A673 (cell line): ENCODE data around the gene SLC7A6. TPM values are rescaled to one million over a fixed set of nuclear protein-coding genes. Genes with fewer than 3 reads are reported as not detected.

Source experiments
- BruUV-seq: library from RNA; stranded (reverse); fragments of 400-500 nt; replicated peaks from 2 replicates; lab custom pipeline; 2021; lab: Mats Ljungman, UMichigan
- CTCF ChIA-PET: fragments of 300-600 bp; sonication (Branson Sonifier 250); formaldehyde crosslinking; loops from one replicate; lab custom pipeline; 2022; ENCODE audit warnings: antibody characterized with exemption; lab: Charles Lee
- POLR2A ChIA-PET: fragments of 300-600 bp; sonication (Branson Sonifier 250); formaldehyde crosslinking; loops from one replicate; lab custom pipeline; 2022; ENCODE audit warnings: antibody characterized with exemption; ENCODE audit not compliant: low non-redundant PET; lab: Charles Lee
- DNase-seq: peaks from one replicate; pipeline ENCODE4 v3.0.0-alpha.2; 2015; ENCODE audit warnings: low spot score
- H3K27ac ChIP-seq: fragments of 200-600 bp; sonication (generic); 2 replicates; pipeline ENCODE4 v1.5.1; 2016; ENCODE audit warnings: mixed run types, low read depth, mild to moderate bottlenecking, mixed read lengths, antibody characterized with exemption, low read length; ENCODE audit not compliant: poor library complexity, severe bottlenecking
- H3K27me3 ChIP-seq: fragments of 200-600 bp; sonication (generic); replicated peaks from 2 replicates; pipeline ENCODE4 v1.6.1; 2017; ENCODE audit warnings: mixed run types, low read depth, mild to moderate bottlenecking, mixed read lengths, antibody characterized with exemption, low read length; ENCODE audit not compliant: insufficient read depth, poor library complexity
- H3K36me3 ChIP-seq: fragments of 200-600 bp; sonication (generic); 2 replicates; pipeline ENCODE4 v1.6.1; 2016; ENCODE audit warnings: mixed run types, mild to moderate bottlenecking, mixed read lengths, antibody characterized with exemption, low read length; ENCODE audit not compliant: insufficient read depth, poor library complexity, severe bottlenecking
- H3K4me1 ChIP-seq: fragments of 200-600 bp; sonication (generic); 2 replicates; pipeline ENCODE4 v1.6.1; 2017; ENCODE audit warnings: mixed run types, mild to moderate bottlenecking, mixed read lengths, antibody characterized with exemption, low read length; ENCODE audit not compliant: insufficient read depth, poor library complexity, severe bottlenecking
- H3K4me3 ChIP-seq: fragments of 200-600 bp; sonication (generic); 2 replicates; pipeline ENCODE4 v1.5.1; 2016; ENCODE audit warnings: low read depth, mixed run types, mild to moderate bottlenecking, mixed read lengths, low read length; ENCODE audit not compliant: poor library complexity, severe bottlenecking
- H3K9me3 ChIP-seq: fragments of 200-600 bp; sonication (generic); 2 replicates; pipeline ENCODE4 v1.6.1; 2016; ENCODE audit warnings: mixed run types, low read depth, mild to moderate bottlenecking, mixed read lengths, antibody characterized with exemption, low read length; ENCODE audit not compliant: poor library complexity, severe bottlenecking
- CTCF ChIP-seq: fragments of 300-800, 200-600 bp; sonication (generic); conservative IDR thresholded peaks from 2 replicates; pipeline ENCODE4 v1.5.1; 2017; ENCODE audit warnings: low read depth, mild to moderate bottlenecking, antibody characterized with exemption, low read length, moderate library complexity, mixed read lengths
- EZH2 ChIP-seq: fragments of 200-600 bp; sonication (generic); IDR thresholded peaks from 2 replicates; pipeline ENCODE4 v1.6.1; 2017; ENCODE audit warnings: borderline replicate concordance, low read depth, mild to moderate bottlenecking, mixed read lengths, antibody characterized with exemption, low read length; ENCODE audit not compliant: poor library complexity, severe bottlenecking
- intact Hi-C: fragments of 100-400 bp; cut with micrococcal nuclease; formaldehyde crosslinking; loops from one replicate; pipeline ENCODE4 v1.10.0; 2022; ENCODE audit not compliant: unreplicated experiment
- total RNA-seq: library from RNA; stranded (reverse); gene quantifications from 2 replicates; pipeline ENCODE4 v1.2.3, GENCODE V29; 2021

Gene SLC7A6
- total RNA-seq, 1 experiment from 2014 or later: 58.7 TPM

GRCh38 chr16:68238029-68238345 lies 26.3 kb upstream of the SLC7A6 start:
- Histone ChIP-seq H3K36me3 (no peaks in the 10 kb centered on the region), H3K27ac (peak overlapping the region; percentile 84), H3K4me1 (peaks cover 9% of the 10 kb centered on the region), H3K9me3 (no peaks in the 10 kb centered on the region), H3K4me3 (peak overlapping the region; percentile 50), H3K27me3 (no peaks in the 10 kb centered on the region)
- no peak for DNase-seq
- ChIA-PET POLR2A (no interaction called here), CTCF (interaction anchor here (1.4 kb wide), 1 partner anchor 26 kb away, joined by 4 read pairs; no protein-coding TSS in a partner anchor)
- intact Hi-C loops: no loop called here
- BruUV-seq: TSS peak; percentile 56
- no peak for TF ChIP-seq EZH2
- no peak for TF ChIP-seq CTCF

GRCh38 chr16:68242085-68242484 lies 22.2 kb upstream of the SLC7A6 start:
- no peak for TF ChIP-seq CTCF
- no peak for TF ChIP-seq EZH2
- no TSS peak for BruUV-seq
- H3K27ac ChIP-seq: no peak overlapping the region
- CTCF ChIA-PET: interaction anchor here (0.6 kb wide), 1 partner anchor 41 kb away, joined by 3 read pairs; no protein-coding TSS in a partner anchor
- peaks cover 8% of the 10 kb centered on the region for H3K4me1 ChIP-seq
- H3K9me3 ChIP-seq: no peaks in the 10 kb centered on the region
- no peaks in the 10 kb centered on the region for H3K36me3 ChIP-seq
- DNase-seq: no peak
- intact Hi-C loops: no loop called here
- POLR2A ChIA-PET: interaction anchor here (0.7 kb wide), 1 partner anchor 306 kb away, joined by 8 read pairs; no protein-coding TSS in a partner anchor
- H3K4me3 ChIP-seq: no peak overlapping the region
- no peaks in the 10 kb centered on the region for H3K27me3 ChIP-seq

GRCh38 chr16:68242926-68243858 lies 21.1 kb upstream of the SLC7A6 start:
- CTCF ChIA-PET: no interaction called here
- intact Hi-C loops: no loop called here
- H3K36me3 ChIP-seq: no peaks in the 10 kb centered on the region
- H3K4me3 ChIP-seq: no peak overlapping the region
- TF ChIP-seq EZH2 (no peak), CTCF (no peak)
- POLR2A ChIA-PET: interaction anchor here (0.7 kb wide), 1 partner anchor 307 kb away, joined by 8 read pairs; no protein-coding TSS in a partner anchor
- BruUV-seq: no TSS peak
- DNase-seq: no peak
- no peaks in the 10 kb centered on the region for H3K9me3 ChIP-seq
- H3K27me3 ChIP-seq: no peaks in the 10 kb centered on the region
- no peak overlapping the region for H3K27ac ChIP-seq
- peaks cover 6% of the 10 kb centered on the region for H3K4me1 ChIP-seq
